Left cardiac atrium (tissue), 4 donors: Measurements from ENCODE around the gene HGFAC. TPM values are rescaled to one million over a fixed set of nuclear protein-coding genes. Genes with fewer than 3 reads are reported as not detected.

Experiments used
- ATAC-seq, 2 donors: fragments of 200-7000 bp; cut with Tn5 transposase; one replicate each; pipeline ENCODE4 v1.9.1; 2020; ENCODE audit warnings: mild to moderate bottlenecking in 2 of 2, moderate library complexity in 2 of 2
- DNase-seq: peaks from one replicate; pipeline ENCODE4 v3.0.0-alpha.2; 2020
- intact Hi-C, 2 donors: fragments of 100-400 bp; cut with DNase I; formaldehyde crosslinking; loops; one replicate each; pipeline versions ENCODE4 v1.14.1 to v1.15.1; 2022 to 2023
- total RNA-seq, 2 donors: library from RNA; stranded (reverse); fragmentation: NEBNext Ultra II Directional; extraction: Animal tissue kit (Norgen Biotek cat#: 25700); gene quantifications; one replicate each; pipeline ENCODE4 v1.2.1, GENCODE V29; 2021
- donor health status: DM: no; HTN: yes; CAD: no.
- donor health status: DM: no; HTN: yes; CAD: no; lungs with severe emphysema.
- donor health status: DM: yes; HTN: yes; CAD: no.
- donor health status: Dilated cardiomyopathy.

HGFAC gene
- total RNA-seq, 2 donors from 2014 or later: 0.34 to 0.38 TPM

DNA sequence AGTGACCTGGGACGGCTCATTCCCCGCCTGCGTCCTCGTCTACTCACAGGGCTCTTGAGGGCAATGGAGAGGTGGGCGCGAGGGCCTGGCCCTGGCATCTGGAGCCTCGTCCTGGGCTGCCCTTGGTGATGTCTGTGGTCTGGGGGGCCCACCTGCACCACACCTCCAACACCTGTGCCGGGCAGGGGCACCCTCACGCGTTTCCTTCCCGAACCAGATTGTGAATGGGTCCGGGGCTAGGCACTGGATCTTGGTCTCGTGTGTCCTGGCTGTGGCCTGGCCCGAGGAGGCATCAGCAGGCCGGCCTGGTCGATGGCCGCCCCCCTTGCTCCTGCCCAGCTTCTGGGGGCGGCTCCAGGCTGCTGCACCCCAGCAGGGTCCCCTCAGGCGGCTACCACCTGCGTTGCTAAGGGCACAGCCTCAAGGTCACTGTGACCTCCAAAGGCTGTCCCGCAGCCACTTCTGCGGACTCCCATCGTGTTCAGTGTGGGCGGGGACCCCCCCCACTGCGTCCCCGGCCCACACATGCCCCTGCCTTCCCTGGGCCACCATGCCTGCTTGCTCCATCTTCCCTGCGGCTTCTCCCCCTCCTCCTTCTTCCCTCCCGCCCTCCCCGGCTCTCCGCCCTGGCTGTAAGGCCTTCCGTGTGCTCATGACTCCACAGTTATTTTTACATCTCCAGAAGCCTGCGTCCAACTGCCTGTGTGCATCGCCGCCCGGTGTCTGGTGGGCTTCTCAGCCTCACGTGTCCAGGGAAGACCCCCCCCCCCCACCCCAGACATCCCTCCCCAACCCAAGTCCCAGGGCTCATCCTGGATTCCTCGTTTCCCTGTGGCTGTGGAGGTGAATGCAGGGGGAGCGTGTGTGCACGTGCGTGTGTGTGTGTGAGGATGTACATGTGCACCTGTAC is 25.2 kb downstream of the HGFAC start:
- peak; percentile 18 for DNase-seq
- intact Hi-C loops: no loop called here
- ATAC-seq: peak; percentile 10 to 15

GRCh38 chr4:3467601-3468031 is 25.8 kb downstream of the HGFAC start:
- ATAC-seq: no peak
- no peak for DNase-seq
- intact Hi-C loops: no loop called here

DNA sequence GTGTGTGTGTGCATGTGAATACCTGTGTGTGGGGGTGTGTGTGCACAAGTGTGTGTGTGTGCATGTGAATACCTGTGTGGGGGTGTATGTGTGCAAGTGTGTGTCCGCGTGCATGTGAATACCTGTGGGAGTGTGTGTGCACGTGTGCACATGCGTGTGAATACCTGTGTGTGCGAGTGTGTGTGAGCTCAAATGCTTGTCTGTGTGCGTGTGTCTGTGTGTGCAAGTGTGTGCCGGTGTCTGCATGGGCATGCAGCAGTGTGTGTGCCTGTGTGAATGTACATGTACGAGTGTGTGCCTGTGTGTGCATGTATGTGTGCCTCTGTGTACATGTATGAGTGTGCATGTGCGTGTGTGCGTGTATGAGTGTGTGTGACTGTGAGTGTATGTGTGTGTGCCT is 26.4 kb downstream of the HGFAC start:
- intact Hi-C loops: no loop called here
- DNase-seq (no peak), ATAC-seq (no peak)

GRCh38 chr4:3468804-3469203 is 27.0 kb downstream of the HGFAC start:
- ATAC-seq (no peak), DNase-seq (no peak)
- intact Hi-C loops: no loop called here

DNA sequence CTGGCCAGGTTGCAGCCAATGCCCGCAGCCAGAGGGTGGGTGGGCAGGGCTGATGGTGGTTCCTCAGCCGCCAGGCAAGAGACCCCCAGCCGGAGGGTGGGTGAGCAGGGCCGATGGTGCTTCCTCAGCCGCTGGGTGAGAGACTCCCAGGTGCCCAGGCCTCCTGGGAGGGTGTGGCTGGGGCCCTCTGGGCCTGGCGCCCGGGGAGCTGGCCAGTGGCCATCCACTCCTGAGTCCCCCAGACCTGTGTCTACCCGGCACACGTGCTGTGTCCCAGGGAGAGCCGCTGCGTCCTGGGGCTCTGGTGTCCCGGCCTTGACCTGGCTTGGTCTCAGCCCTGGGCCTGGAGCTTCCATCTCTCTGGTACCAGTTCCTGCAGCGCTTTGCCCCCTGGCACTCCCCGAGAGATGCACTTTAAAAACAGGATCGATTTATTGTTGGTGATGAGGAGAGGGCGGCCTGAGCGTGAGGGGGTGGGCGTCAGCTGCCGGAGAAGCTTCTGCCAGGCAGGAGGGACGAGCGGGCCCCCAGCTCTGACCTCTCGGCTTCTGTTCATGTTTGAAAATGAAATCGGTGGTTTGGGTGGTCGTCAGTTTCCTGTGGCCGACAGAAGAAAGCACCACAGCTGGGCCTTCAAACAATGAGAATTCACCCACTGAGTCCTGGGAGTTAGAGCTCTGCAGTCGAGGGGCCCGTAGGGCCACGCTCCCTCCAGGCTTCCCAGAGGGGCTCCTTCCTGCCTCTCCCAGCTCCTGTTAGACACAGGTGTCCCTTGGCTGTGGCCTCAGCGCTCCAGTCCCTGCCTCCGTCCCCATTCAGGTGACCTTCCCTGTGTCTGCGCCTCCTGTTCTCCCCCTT is 27.8 kb downstream of the HGFAC start:
- ATAC-seq (peak; percentile 10 to 12), DNase-seq (no peak)
- intact Hi-C loops: no loop called here

- ATAC-seq: no peak
- peak; percentile 17 for DNase-seq
- intact Hi-C loops: no loop called here
Observed at GRCh38 chr4:3470244-3471097, 28.7 kb downstream of the HGFAC start.

GRCh38 chr4:3471098-3471760 is 29.5 kb downstream of the HGFAC start:
- intact Hi-C loops: no loop called here
- ATAC-seq (no peak), DNase-seq (no peak)

- no peak for DNase-seq
- ATAC-seq: no peak
- intact Hi-C loops: no loop called here
Observed at GRCh38 chr4:3471886-3472285, 30.1 kb downstream of the HGFAC start.

DNA sequence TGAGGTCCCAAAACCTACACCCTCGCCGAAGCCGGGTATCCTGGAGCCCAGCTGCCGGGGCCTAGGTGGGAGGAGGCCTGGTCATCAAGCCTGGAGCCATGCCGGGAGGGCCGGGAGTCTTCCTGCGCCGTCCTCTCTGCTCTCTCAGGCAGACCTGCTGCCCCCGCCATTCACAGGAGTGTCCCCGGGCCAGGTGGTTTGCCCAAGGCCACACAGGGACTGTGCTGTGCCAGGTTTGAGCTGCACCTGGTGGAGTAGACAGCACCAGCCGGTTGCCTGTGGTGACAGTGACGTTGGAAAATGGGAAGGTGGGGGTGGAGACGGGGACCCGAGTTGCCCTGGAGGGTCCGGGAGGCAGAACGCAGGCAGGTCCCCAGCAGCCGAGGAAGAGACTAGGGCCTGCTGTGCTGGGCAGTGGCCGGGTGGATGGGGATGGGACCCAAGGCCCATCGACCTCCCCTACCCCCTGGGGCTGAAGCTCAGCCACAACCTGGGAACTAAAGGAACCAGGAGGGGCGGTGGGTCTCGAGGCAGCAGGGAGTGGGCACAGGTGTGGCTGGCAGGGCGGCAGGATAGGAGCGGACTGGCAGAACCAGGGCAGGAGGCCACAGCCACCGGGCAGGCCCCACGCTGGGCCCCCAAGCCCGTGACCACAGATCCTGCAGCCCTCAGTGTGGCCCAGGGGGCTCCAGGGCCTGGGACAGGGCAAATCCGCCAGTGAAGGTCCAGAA is 30.8 kb downstream of the HGFAC start:
- no peak for DNase-seq
- ATAC-seq: no peak
- intact Hi-C loops: no loop called here

DNA sequence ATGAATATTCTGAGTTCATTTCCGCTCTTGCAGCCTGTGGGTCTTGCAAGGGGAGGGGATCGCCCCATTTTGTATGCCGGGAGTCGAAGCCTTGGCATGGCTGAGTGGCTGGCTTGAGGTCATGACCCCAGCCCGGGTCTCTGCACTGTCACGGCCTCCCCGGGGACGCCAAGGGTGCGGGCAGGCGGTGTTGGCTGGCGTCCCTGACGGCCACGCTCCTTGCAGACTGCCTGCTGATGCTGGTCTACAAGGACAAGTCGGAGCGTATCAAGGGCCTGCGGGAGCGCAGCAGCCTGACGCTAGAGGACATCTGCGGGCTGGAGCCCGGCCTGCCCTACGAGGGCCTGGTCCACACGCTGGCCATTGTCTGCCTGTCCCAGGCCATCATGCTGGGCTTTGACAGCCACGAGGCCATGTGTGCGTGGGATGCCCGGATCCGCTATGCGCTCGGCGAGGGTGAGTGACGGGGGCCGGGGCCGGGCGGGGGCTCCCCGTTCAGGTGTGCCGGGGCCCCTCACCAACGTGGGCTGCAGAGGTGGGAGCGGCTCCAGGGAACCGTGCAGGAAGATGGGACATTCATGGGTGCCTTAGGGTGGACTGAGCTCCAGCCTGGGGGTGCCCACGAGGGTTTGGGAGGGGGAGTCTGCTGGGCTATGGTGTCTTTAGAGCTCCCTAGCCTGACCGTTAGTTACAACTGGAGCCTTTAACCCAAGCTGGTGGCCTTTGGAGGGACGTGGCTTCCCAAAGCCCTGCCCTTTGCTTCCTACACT is 31.6 kb downstream of the HGFAC start:
- peak; percentile 16 for DNase-seq
- intact Hi-C loops: no loop called here
- no peak for ATAC-seq

- DNase-seq (no peak), ATAC-seq (no peak)
- intact Hi-C loops: no loop called here
Observed at GRCh38 chr4:3473996-3474765, 32.4 kb downstream of the HGFAC start.

DNA sequence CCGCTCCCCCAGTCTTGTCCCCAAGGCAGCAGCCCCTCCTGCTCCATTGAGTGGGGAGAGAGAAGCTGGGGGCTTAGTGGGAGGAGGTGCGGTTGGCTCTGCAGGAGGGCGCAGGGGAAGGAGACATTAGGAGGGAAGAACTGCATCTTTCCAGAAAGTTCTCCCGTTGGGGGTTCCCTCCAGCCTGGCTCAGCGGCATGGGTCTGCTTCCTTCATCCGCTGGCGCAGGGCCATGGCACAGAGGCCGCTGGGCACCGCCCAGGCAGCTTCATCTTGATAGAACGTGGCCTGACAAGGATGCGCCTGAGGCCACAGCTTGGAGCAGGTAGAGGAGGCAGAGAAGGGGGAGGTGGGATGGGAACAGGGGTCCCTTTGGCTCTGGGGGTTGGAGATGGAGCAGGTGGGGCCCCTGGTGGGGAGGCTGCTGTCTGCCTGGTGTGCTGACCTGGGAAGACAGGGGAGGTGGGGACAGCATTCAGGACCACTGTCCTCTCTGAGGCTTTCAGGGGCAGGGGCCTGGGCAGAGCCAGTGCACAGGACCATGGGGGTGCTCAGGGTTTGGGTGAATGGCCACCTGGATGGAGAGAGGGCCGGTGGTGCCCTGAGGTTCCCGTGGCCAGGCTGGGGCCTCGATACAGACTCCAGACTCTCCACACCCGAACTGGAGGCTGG is 33.4 kb downstream of the HGFAC start:
- intact Hi-C loops: loop anchor here in 1 of 2 donors (5.0 kb wide), 1 partner anchor 52 kb away; no protein-coding TSS in a partner anchor
- no peak for DNase-seq
- no peak for ATAC-seq

DNA sequence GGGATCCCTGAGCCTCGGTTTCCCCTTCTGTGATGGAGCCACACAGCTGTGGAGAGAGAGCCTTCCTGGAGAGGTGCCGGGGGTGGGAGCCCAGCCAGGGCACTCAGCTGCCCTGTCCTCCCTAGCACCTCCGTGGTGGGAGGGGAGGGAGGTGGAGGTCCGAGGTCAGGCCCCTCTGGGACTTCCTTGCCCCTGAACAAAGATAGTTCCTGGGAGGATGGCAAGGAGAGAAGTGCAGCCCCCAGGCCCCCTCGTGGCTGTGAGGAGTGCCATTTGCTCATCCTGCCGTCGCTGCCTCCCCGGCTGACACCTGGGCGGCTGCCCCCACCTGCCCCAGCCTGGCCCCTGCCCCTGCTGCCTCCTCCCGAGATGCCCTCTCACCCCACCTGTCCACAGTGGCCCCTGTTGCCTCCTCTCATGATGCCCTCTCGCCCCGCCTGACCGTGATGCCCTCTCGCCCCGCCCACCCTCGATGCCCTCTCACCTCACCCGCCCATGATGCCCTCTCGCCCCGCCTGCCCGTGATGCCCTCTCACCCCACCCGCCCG is 34.0 kb downstream of the HGFAC start:
- intact Hi-C loops: loop anchor here in 1 of 2 donors (5.0 kb wide), 1 partner anchor 52 kb away; no protein-coding TSS in a partner anchor
- ATAC-seq: no peak
- no peak for DNase-seq

- ATAC-seq (no peak), DNase-seq (peak; percentile 22)
- intact Hi-C loops: loop anchor here in 1 of 2 donors (5.0 kb wide), 1 partner anchor 51 kb away; no protein-coding TSS in a partner anchor
Observed at GRCh38 chr4:3476341-3476747, 34.6 kb downstream of the HGFAC start.

- ATAC-seq (no peak), DNase-seq (no peak)
- intact Hi-C loops: loop anchor here in 1 of 2 donors (5.0 kb wide), 1 partner anchor 50 kb away; no protein-coding TSS in a partner anchor
Observed at GRCh38 chr4:3476936-3477749, 35.4 kb downstream of the HGFAC start.
